Thyroid gland (tissue), 4 donors: ENCODE results near the gene ASF1B. TPM values are rescaled to one million over a fixed set of nuclear protein-coding genes. Genes with fewer than 3 reads are reported as not detected.

Experiments used
- DNase-seq, 2 donors: peaks; one replicate each; pipeline ENCODE4 v3.0.0-alpha.2; 2019
- H3K27ac ChIP-seq, 3 donors: fragments of 200-600 bp; sonication (generic); 1 replicate in 2 of 3; 2 replicates in 1 of 3; pipeline ENCODE4 v1.5.1; 2016 to 2019; ENCODE audit warnings: mild to moderate bottlenecking in 1 of 3, moderate library complexity in 1 of 3
- H3K27me3 ChIP-seq: fragments of 200-600 bp; sonication (generic); one replicate; pipeline ENCODE4 v1.5.1; 2019
- H3K36me3 ChIP-seq, 2 donors: fragments of 200-600 bp; sonication (generic); one replicate each; pipeline ENCODE4 v1.5.1; 2016 to 2019
- H3K4me1 ChIP-seq, 2 donors: fragments of 200-600 bp; sonication (generic); one replicate each; pipeline ENCODE4 v1.5.1; 2017 to 2019
- H3K4me3 ChIP-seq, 3 donors: fragments of 200-600 bp; sonication (generic); replicated peaks in 1 of 3; 1 replicate in 2 of 3; 2 replicates in 1 of 3; pipeline ENCODE4 v1.5.1; 2016; ENCODE audit warnings: mild to moderate bottlenecking in 1 of 3
- H3K9me3 ChIP-seq: fragments of 200-600 bp; sonication (generic); one replicate; pipeline ENCODE4 v1.5.1; 2017
- POLR2A ChIP-seq, 2 donors: fragments of 450-650 bp; IDR thresholded peaks; one replicate each; pipeline ENCODE4 v1.6.1; 2017; ENCODE audit warnings: antibody characterized with exemption in 2 of 2, mild to moderate bottlenecking in 2 of 2, moderate library complexity in 1 of 2
- WGBS, 2 donors: methylation state at CpG; one replicate each; pipeline ENCODE4 v1.1.5; 2017; 5-methylcytosine and 5-hydroxymethylcytosine counted together
- intact Hi-C: fragments of 100-400 bp; cut with DNase I; formaldehyde crosslinking; loops from one replicate; pipeline ENCODE4 v1.15.1; 2023
- total RNA-seq, 4 donors: library from RNA; depleted of rRNA; stranded (reverse); fragments of >200 nt; gene quantifications; one replicate each; pipeline ENCODE4 v1.2.3, GENCODE V29; 2016
- TF ChIP-seq, protein P1 (sequence below), 6 experiments: fragments of 200-600 bp in 3 of 6; fragments of 450-650 bp in 3 of 6; sonication (generic) in 3 of 6; IDR thresholded peaks; one replicate each; pipeline ENCODE4 v1.5.1; 2016 to 2019; ENCODE audit warnings: antibody characterized with exemption in 6 of 6, mild to moderate bottlenecking in 2 of 6, inconsistent platforms in 1 of 6, moderate library complexity in 1 of 6

The ASF1B gene
- total RNA-seq, 4 donors from 2014 or later, result 0.54 to 2.6 (median 0.95) TPM

DNA sequence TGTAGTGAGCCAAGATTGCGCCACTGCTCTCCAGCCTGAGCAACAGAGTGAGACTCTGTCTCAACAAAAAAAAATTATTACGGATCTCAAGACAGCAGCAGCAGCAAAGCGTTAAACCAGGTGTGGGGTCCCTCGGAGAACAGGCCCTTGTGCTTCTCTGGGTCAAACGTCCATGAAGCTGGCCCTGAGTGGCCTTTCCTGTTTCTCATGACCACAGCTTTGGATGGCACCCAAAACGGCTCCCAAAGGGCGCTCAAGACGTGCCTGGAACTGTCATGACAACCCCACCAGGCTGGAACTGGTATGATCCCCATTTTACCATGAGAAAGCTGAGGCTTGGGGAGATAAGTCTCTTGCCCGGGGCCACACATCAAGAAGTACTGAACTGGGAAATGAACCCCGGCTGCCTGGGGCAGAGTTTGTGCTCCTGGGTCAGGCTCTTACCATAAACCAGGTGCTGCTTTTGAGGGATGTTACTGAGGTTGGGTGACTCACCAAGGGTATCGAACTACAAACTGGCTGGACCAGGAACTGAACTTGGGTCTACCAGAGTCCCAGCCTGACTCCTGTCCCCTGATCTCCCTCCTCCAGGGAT is 34.2 kb downstream of the ASF1B start:
- no peaks in the 10 kb centered on the region for H3K27me3 ChIP-seq
- H3K4me3 ChIP-seq, result no peak overlapping the region
- no peak overlapping the region for H3K27ac ChIP-seq
- no peak for DNase-seq
- intact Hi-C loops, result no loop called here
- TF ChIP-seq POLR2A (IDR thresholded peaks at IDR 0.05), result no peak
- TF ChIP-seq, protein P1, sequence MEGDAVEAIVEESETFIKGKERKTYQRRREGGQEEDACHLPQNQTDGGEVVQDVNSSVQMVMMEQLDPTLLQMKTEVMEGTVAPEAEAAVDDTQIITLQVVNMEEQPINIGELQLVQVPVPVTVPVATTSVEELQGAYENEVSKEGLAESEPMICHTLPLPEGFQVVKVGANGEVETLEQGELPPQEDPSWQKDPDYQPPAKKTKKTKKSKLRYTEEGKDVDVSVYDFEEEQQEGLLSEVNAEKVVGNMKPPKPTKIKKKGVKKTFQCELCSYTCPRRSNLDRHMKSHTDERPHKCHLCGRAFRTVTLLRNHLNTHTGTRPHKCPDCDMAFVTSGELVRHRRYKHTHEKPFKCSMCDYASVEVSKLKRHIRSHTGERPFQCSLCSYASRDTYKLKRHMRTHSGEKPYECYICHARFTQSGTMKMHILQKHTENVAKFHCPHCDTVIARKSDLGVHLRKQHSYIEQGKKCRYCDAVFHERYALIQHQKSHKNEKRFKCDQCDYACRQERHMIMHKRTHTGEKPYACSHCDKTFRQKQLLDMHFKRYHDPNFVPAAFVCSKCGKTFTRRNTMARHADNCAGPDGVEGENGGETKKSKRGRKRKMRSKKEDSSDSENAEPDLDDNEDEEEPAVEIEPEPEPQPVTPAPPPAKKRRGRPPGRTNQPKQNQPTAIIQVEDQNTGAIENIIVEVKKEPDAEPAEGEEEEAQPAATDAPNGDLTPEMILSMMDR (IDR thresholded peaks at IDR 0.05), result no peak
- no peaks in the 10 kb centered on the region for H3K4me1 ChIP-seq
- no peaks in the 10 kb centered on the region for H3K9me3 ChIP-seq
- WGBS, 2 donors, result 68 to 84% methylated on average over 9 to 11 of the region's 11 CpGs
- peaks cover 46 to 52% of the 10 kb centered on the region in 2 donors for H3K36me3 ChIP-seq

DNA sequence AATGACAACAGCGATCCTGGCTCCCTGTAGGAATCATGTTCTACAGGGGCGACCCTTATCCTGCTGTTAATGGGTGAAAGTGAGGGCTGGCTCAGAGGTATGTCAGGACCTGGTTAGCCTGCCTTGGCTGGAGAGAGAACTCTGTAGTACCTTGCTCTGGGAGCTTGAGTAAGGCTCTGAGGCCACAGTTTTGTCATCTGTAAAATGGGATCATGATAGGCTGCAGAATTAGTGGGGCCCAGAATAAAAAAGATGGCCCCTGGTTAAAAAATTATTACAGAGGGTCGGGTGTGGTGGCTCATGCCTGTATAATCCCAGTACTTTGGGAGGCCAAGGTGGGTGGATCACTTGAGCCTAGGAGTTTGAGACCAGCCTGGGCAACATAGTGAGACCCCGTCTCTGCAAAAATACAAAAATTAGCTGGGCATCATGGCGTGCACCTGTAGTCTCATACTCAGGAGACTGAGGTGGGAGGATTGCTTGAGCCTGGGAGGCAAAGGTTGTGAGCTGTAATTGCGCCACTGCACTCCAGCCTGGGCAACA is 35.3 kb downstream of the ASF1B start:
- WGBS, 2 donors, result 94 to 98% methylated on average over 6 of the region's 6 CpGs
- H3K4me1 ChIP-seq, result no peaks in the 10 kb centered on the region
- no peak for DNase-seq
- intact Hi-C loops, result no loop called here
- TF ChIP-seq, protein P1 (IDR thresholded peaks at IDR 0.05), result no peak
- no peak for TF ChIP-seq POLR2A (IDR thresholded peaks at IDR 0.05)
- H3K27ac ChIP-seq, result no peak overlapping the region
- no peak overlapping the region for H3K4me3 ChIP-seq
- H3K36me3 ChIP-seq, result peaks cover 45 to 49% of the 10 kb centered on the region in 2 donors
- no peaks in the 10 kb centered on the region for H3K9me3 ChIP-seq
- H3K27me3 ChIP-seq, result no peaks in the 10 kb centered on the region

DNA sequence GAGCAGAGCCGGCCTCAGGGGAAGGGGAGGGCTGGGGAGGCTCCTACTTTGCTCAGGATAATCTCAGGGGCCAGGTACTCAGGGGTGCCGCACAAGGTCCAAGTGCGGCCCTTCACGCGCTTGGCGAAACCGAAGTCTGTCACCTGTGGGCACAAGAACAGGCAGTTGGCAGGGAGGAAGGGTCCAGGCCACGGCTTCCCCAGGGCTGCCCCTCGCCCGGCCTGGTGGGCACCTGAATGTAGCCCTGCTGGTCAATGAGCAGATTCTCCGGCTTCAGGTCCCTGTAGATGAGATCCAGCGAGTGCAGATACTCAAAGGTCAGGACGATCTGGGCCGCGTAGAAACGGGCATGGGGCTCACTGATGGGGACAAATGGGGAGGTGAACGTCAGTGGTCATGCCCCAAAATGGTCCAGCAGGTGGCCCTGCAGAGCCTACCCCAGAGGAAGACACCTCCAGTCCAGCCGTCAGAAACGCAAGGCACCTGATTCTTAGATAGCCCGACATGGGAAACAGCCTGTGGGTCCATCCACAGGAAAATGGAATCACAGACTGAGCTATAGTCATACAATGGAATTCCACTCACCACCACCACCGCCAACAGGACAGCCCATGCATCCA is 38.7 kb downstream of the ASF1B start:
- Histone ChIP-seq H3K36me3 (peaks cover 28 to 32% of the 10 kb centered on the region in 2 donors), H3K27ac (no peak overlapping the region), H3K27me3 (no peaks in the 10 kb centered on the region), H3K4me3 (no peak overlapping the region), H3K4me1 (no peaks in the 10 kb centered on the region), H3K9me3 (no peaks in the 10 kb centered on the region)
- DNase-seq, result no peak
- intact Hi-C loops, result no loop called here
- no peak for TF ChIP-seq POLR2A (IDR thresholded peaks at IDR 0.05)
- TF ChIP-seq, protein P1 (IDR thresholded peaks at IDR 0.05), result no peak
- 78 to 87% methylated on average over 18 to 19 of the region's 21 CpGs for WGBS, 2 donors

DNA sequence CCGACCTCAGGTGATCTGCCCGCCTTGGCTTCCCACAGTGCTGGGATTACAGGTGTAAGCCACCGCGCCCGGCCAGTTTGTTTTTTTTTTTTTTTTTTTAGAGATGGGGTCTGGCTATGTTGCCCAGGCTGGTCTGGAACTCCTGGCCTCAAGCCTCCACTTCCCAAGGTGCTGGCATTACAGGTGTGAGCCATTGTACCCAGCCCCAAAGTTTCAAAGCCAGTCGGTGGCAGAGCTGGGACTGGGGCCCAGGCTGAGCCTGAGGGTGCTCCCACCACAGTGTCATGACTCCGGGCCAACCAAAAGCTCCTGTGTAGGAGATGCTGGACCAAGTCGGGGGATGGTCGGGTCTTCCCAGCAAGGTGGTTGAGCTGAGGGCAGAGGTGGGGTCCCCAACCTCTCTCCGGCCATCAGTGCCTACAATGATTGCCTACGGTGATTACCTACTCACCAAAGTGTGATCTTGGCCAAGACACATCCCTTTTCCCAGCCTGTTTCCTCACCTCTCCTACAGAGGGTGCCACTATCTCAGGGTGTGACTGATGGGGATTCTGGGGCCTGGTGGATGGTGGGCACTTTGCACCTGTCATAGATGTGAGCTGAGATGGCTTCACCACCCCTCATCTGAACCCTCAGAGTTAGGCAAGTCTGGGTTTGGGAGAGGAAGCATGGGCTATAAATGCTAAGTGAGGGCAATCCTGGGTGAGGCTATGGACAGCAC is 40.0 kb downstream of the ASF1B start:
- DNase-seq, result no peak
- no peak overlapping the region for H3K4me3 ChIP-seq
- H3K27me3 ChIP-seq, result no peaks in the 10 kb centered on the region
- peaks cover 18 to 20% of the 10 kb centered on the region in 2 donors for H3K36me3 ChIP-seq
- no peaks in the 10 kb centered on the region for H3K9me3 ChIP-seq
- H3K27ac ChIP-seq, result no peak overlapping the region
- intact Hi-C loops, result no loop called here
- WGBS, 2 donors, result 96 to 98% methylated on average over 10 to 11 of the region's 11 CpGs
- peaks cover 0 to 5% of the 10 kb centered on the region in 2 donors for H3K4me1 ChIP-seq
- TF ChIP-seq, protein P1 (IDR thresholded peaks at IDR 0.05), result no peak
- TF ChIP-seq POLR2A (IDR thresholded peaks at IDR 0.05), result no peak
